Peyer's patch (tissue), 4 donors: Measurements from ENCODE around the gene TYW1. TPM values are rescaled to one million over a fixed set of nuclear protein-coding genes. Genes with fewer than 3 reads are reported as not detected.
"Not testable (repeated sequence)": the region's sequence is repeated elsewhere in the genome, so short reads cannot be mapped to it uniquely, and the experiment has no call there.

Experiments
- DNase-seq, 3 donors: peaks; one replicate each; pipeline ENCODE4 v3.0.0-alpha.2; 2017 to 2019
- H3K27ac ChIP-seq, 4 donors: fragments of 200-600 bp; sonication (generic); one replicate each; pipeline ENCODE4 v1.5.1; 2016 to 2019
- H3K27me3 ChIP-seq, 2 donors: fragments of 200-600 bp; sonication (generic); one replicate each; pipeline ENCODE4 v1.5.1; 2019
- H3K36me3 ChIP-seq, 3 donors: fragments of 200-600 bp; sonication (generic); one replicate each; pipeline ENCODE4 v1.5.1; 2016 to 2019
- H3K4me1 ChIP-seq, 4 donors: fragments of 200-600 bp; sonication (generic); one replicate each; pipeline ENCODE4 v1.5.1; 2016 to 2019
- H3K4me3 ChIP-seq, 4 donors: fragments of 200-600 bp; sonication (generic); 1 replicate in 3 of 4; 2 replicates in 1 of 4; pipeline ENCODE4 v1.5.1; 2016 to 2019; ENCODE audit warnings: mild to moderate bottlenecking in 1 of 4
- H3K9me3 ChIP-seq, 4 donors: fragments of 200-600 bp; sonication (generic); one replicate each; pipeline ENCODE4 v1.5.1; 2016 to 2019; ENCODE audit warnings: mild to moderate bottlenecking in 1 of 4
- POLR2A ChIP-seq, 2 donors: fragments of 450-650 bp; IDR thresholded peaks; one replicate each; pipeline ENCODE4 v1.5.1; 2017; ENCODE audit warnings: antibody characterized with exemption in 2 of 2, mild to moderate bottlenecking in 2 of 2, moderate library complexity in 2 of 2
- total RNA-seq, 4 donors: library from RNA; depleted of rRNA; stranded (reverse); fragments of >200 nt; gene quantifications; one replicate each; pipeline ENCODE4 v1.1.0, GENCODE V29; 2016
- TF ChIP-seq, protein P1 (sequence below), 6 experiments: fragments of 450-650 bp in 4 of 6; fragments of 200-600 bp in 2 of 6; sonication (generic) in 1 of 6; IDR thresholded peaks; one replicate each; pipeline ENCODE4 v1.5.1; 2017 to 2019; ENCODE audit warnings: antibody characterized with exemption in 6 of 6, mild to moderate bottlenecking in 3 of 6, moderate library complexity in 1 of 6

The TYW1 gene
- total RNA-seq, 4 donors from 2014 or later, result 15.1 to 69.3 (median 27.0) TPM

DNA sequence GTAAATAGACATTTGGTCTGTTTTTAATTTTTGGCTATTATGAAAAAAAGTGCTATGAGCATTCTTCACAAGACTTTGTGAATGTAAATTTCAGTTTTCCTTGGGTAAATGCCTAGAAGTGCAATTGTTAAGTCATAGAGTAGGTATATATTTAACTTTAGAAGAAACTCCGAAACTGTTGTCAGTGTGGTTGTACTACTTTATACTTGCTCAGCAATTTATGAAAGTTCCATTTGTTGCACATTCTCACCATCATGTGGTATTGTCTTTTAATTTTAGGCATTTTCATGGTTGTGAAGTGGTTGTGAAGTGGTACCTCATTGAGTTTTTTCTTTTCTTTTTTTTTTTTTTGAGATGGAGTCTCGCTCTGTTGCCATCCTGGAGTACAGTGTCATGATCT is 60.0 kb downstream of the TYW1 start:
- TF ChIP-seq POLR2A (IDR thresholded peaks at IDR 0.05), result no peak
- TF ChIP-seq, protein P1, sequence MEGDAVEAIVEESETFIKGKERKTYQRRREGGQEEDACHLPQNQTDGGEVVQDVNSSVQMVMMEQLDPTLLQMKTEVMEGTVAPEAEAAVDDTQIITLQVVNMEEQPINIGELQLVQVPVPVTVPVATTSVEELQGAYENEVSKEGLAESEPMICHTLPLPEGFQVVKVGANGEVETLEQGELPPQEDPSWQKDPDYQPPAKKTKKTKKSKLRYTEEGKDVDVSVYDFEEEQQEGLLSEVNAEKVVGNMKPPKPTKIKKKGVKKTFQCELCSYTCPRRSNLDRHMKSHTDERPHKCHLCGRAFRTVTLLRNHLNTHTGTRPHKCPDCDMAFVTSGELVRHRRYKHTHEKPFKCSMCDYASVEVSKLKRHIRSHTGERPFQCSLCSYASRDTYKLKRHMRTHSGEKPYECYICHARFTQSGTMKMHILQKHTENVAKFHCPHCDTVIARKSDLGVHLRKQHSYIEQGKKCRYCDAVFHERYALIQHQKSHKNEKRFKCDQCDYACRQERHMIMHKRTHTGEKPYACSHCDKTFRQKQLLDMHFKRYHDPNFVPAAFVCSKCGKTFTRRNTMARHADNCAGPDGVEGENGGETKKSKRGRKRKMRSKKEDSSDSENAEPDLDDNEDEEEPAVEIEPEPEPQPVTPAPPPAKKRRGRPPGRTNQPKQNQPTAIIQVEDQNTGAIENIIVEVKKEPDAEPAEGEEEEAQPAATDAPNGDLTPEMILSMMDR (IDR thresholded peaks at IDR 0.05), result no peak
- H3K9me3 ChIP-seq, result no peaks in the 10 kb centered on the region
- no peak overlapping the region for H3K27ac ChIP-seq
- H3K4me1 ChIP-seq, result no peaks in the 10 kb centered on the region
- no peaks in the 10 kb centered on the region for H3K27me3 ChIP-seq
- H3K36me3 ChIP-seq, result peaks cover 0 to 6% (median 0%) of the 10 kb centered on the region in 3 donors
- no peak for DNase-seq
- no peak overlapping the region for H3K4me3 ChIP-seq

DNA sequence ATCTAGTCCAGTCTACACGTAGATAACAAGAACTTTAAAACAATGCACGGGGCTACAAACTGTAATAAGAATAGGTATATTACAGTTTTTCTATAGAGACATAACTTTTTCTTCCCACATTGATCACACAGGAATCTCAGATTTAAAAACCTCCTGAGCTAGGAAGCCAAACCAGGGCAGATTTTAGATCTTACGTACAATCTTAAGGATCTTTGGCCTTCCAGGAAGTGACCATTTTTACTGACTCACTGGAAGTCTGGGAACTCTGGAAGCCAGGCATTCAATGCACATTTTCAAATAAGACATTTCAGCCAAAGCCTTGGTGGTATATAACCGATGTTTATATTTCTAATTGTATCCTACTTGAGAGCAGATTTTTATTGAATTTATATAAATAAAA is 64.7 kb downstream of the TYW1 start:
- H3K27ac ChIP-seq, H3K27me3 ChIP-seq, DNase-seq, H3K4me1 ChIP-seq, H3K4me3 ChIP-seq, H3K9me3 ChIP-seq: not testable (repeated sequence)
- peaks cover 0 to 13% (median 0%) of the 10 kb centered on the region in 3 donors for H3K36me3 ChIP-seq

DNA sequence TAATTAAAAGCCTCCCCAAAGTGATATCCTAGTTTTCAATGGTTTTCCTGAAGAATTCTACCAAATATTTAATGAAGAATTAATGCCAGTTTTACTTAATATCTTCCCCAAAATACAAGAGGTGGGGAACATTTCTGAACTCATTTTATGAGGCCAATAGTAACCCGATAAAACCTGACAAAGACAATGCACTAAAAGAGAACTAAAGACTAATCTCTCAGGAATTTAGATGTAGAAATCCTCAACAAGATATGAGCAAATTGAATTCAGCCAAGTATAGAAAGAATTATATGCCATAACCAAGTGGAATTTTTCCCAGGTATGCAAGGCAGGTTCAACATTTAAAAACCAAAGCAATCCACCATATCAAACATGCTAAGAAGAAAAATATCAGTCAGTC is 66.2 kb downstream of the TYW1 start:
- not testable (repeated sequence) for H3K27me3 ChIP-seq, DNase-seq, H3K9me3 ChIP-seq, H3K4me1 ChIP-seq, H3K27ac ChIP-seq, H3K4me3 ChIP-seq
- H3K36me3 ChIP-seq, result peaks cover 0 to 13% (median 0%) of the 10 kb centered on the region in 3 donors

DNA sequence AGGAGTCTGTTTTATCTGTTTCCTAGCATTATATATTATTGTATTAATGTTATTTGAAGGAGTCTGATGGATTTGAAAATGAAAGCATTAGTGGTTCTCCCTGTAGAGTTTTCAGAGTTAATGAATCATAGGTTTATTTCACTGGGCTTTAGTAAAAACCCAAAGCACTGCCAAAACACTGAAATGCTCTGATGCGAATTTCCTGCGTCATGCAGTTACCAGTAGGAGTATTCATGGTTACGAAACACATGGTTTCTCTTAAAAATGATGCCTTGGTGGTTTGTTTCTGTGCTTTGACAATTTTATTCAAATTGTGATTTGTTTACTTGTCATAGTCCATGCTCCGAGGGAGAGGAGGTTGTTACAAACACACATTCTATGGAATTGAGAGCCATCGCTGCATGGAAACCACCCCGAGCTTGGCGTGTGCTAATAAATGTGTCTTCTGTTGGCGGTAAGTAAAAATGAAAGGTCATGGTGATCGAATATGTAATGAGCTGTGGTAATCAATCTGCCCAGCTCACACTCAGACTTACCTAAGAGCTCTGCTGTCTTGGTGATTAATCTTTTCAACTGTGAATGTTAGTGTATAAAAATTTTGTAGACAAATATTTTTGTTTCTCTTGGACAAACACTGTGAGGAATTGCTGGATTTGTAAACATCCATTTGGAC is 70.5 kb downstream of the TYW1 start:
- DNase-seq, H3K27me3 ChIP-seq, H3K4me1 ChIP-seq, H3K9me3 ChIP-seq: not testable (repeated sequence)
- H3K27ac ChIP-seq, result peak overlapping the region in 2 of 4 donors; percentile 33 to 42
- peak overlapping the region in 1 of 4 donors; percentile 31 for H3K4me3 ChIP-seq
- H3K36me3 ChIP-seq, result peaks cover 0 to 17% (median 0%) of the 10 kb centered on the region in 3 donors

DNA sequence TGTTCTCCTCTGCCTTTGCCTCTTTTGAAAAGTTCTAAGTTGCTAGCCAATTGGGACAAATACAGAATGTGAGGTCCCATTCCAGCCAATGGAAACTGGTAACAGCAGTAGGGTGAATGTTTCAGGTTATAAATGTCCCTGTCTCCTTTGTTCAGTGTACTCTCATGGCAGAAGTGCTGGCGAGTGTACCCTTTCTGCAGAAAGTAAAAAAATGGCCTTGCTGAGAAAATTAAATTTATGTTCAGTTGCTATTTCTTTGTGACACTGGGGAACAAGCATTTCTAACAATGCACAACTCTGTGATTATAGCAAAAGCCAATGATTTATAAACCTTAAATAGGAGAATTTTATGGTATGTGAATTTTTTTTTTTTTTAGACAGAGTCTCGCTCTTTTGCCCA is 79.5 kb downstream of the TYW1 start:
- peaks cover 0 to 19% (median 0%) of the 10 kb centered on the region in 3 donors for H3K36me3 ChIP-seq
- peaks cover 0 to 15% (median 0%) of the 10 kb centered on the region in 4 donors for H3K9me3 ChIP-seq
- not testable (repeated sequence) for H3K27me3 ChIP-seq, H3K4me3 ChIP-seq, H3K27ac ChIP-seq, H3K4me1 ChIP-seq, DNase-seq

DNA sequence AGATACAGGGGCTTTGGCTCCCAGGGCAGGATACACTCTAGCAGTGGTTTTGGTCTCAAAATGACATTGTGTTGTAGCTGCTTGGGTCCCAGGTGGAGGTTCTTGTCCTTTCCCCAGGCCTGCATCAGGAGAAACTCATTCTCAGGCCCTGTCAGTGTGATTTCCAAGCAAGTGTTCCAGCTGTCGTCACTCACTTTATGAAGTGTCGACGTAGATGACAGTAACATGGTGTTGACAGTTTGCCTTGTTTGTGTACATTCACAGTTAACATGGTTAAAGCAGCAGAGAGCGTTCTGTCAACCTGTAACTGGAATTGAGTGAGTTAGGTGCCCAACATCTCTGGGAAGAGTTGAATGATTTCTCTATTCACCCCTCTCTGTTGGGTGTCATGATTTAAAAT is 86.2 kb downstream of the TYW1 start:
- peaks cover 0 to 25% (median 0%) of the 10 kb centered on the region in 3 donors for H3K36me3 ChIP-seq
- H3K4me1 ChIP-seq, DNase-seq, H3K27ac ChIP-seq, H3K9me3 ChIP-seq, H3K27me3 ChIP-seq, H3K4me3 ChIP-seq: not testable (repeated sequence)

DNA sequence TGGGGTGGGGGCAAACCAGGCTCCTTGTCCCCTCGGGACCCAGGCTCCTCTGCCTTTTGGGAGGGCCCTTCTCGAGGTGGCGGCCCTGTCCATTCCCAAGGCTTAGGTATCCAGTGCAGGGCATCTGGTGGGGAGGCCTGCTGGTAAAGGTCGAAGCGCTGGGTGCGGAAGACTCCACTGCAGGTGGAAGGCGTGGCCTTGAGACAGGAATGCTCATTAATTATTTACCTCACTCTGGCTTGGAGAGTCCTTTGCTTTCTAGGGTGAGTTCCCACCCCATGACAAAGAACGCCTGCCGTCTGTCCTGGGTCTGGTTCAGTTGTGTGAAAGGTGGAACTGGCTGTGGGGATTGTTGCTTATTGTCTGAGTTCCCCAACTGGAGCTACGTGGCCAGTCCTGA is 92.6 kb downstream of the TYW1 start:
- H3K36me3 ChIP-seq, result peaks cover 0 to 14% (median 0%) of the 10 kb centered on the region in 3 donors
- H3K27ac ChIP-seq, result peak overlapping the region in 2 of 4 donors; percentile 30 to 35
- DNase-seq, result peak in 2 of 3 donors; percentile 73 to 85
- not testable (repeated sequence) for H3K27me3 ChIP-seq, H3K4me1 ChIP-seq, H3K9me3 ChIP-seq, H3K4me3 ChIP-seq

DNA sequence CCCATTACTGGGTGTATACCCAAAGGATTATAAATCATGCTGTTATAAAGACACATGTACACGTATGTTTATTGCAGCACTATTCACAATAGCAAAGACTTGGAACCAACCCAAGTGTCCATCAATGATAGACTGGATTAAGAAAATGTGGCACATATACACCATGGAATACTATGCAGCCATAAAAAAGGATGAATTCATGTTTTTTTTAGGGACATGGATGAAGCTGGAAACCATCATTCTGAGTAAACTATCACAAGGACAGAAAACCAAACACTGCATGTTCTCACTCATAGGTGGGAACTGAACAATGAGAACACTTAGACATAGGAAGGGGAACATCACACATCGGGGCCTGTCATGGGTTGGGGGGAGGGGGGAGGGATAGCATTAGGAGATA is 94.4 kb downstream of the TYW1 start:
- not testable (repeated sequence) for H3K27ac ChIP-seq, DNase-seq, H3K36me3 ChIP-seq, H3K4me3 ChIP-seq, H3K27me3 ChIP-seq, H3K9me3 ChIP-seq, H3K4me1 ChIP-seq

DNA sequence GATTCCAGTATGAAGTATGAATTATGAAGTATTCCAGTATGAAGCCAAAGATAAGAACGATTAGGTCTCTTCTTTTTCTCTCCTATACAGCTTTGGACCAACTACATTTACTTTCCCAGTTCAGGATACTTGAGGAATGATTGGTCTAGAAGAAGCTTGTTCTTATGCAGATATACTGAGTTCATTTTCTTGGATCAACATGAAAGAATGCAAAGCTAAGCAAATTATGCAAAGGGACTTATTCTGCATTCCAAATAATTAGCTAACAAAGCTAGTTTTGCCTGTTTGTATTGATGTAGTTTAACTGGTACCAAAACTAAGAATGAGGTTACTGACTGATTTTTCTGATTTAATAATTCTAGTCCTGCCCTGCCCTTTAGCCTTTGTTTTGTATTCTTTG is 101.4 kb downstream of the TYW1 start:
- H3K27ac ChIP-seq, DNase-seq, H3K4me1 ChIP-seq: not testable (repeated sequence)

DNA sequence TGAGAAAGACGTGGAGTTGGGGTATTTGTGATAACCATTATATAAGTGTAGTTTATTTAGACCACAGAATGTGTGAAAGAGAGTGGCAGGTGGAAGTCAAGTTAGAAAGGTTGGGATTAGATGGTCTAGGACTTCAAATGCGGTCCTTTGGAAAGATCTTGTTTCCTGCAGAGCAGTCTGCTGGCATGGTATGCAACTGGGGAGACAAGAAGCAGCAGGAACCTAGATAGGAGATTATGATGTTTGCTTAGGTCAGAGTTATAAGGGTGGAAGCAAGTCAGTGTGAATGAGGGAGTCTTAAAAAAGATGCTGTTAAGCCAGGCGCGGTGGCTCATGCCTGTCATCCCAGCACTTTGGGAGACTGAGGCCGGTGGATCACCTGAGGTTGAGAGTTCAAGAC is 102.8 kb downstream of the TYW1 start:
- H3K9me3 ChIP-seq, H3K27ac ChIP-seq, H3K36me3 ChIP-seq: not testable (repeated sequence)

More for the DNA sequence above, 101.4 kb downstream of the TYW1 start:
- not testable (repeated sequence) for H3K36me3 ChIP-seq, H3K27me3 ChIP-seq, H3K4me3 ChIP-seq, H3K9me3 ChIP-seq

DNA sequence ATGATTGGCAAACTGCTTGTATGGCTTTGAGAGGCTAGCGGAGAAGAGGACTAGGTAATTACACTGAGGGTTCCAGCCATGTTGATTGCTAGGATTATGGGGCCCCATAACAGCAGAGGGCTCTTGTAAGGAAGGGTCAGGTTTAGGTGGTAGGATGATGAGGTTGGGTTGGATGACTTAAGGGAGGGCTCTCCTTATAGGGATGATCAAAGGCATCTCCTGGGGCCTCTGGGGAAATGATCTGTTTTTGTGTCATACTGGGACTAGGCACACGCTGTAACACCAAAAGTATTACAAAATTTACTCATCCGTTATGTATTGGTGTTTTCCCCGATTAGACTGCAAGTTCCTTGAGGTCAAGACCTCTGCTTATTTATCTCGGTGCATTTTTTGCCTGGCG is 103.4 kb downstream of the TYW1 start:
- not testable (repeated sequence) for H3K27ac ChIP-seq, H3K4me1 ChIP-seq, H3K9me3 ChIP-seq, DNase-seq, H3K27me3 ChIP-seq, H3K4me3 ChIP-seq, H3K36me3 ChIP-seq

More for the DNA sequence above, 102.8 kb downstream of the TYW1 start:
- not testable (repeated sequence) for H3K4me1 ChIP-seq, DNase-seq, H3K27me3 ChIP-seq, H3K4me3 ChIP-seq
